ENCODE results near the gene RAET1L.
"Not testable (repeated sequence)": the region's sequence is repeated elsewhere in the genome, so short reads cannot be mapped to it uniquely, and the experiment has no call there.

The RAET1L gene

GRCh38 chr6:149991838-149992237 is 33.5 kb downstream of the RAET1L start:
- DNase-seq (ENCODE audit: low read depth, low spot score), result no peak

- DNase-seq (ENCODE audit: low read depth, low spot score), result not testable (repeated sequence)
Observed at GRCh38 chr6:149991472-149991795, 33.9 kb downstream of the RAET1L start.

- DNase-seq (ENCODE audit: low read depth, low spot score), result no peak
Observed at GRCh38 chr6:149990661-149991471, 34.5 kb downstream of the RAET1L start.

- DNase-seq (ENCODE audit: low read depth, low spot score), result no peak
Observed at GRCh38 chr6:149990212-149990660, 35.1 kb downstream of the RAET1L start.

GRCh38 chr6:149988550-149989346 is 36.6 kb downstream of the RAET1L start:
- peak; percentile 84 for DNase-seq (ENCODE audit: low read depth, low spot score)

GRCh38 chr6:149987602-149988107 is 37.7 kb downstream of the RAET1L start:
- no peak for DNase-seq (ENCODE audit: low read depth, low spot score)

- DNase-seq (ENCODE audit: low read depth, low spot score), result no peak
Observed at GRCh38 chr6:149985481-149985937, 39.8 kb downstream of the RAET1L start.

GRCh38 chr6:149984773-149985172 is 40.6 kb downstream of the RAET1L start:
- no peak for DNase-seq (ENCODE audit: low read depth, low spot score)

GRCh38 chr6:149983145-149983544 is 42.2 kb downstream of the RAET1L start:
- no peak for DNase-seq (ENCODE audit: low read depth, low spot score)

- no peak for DNase-seq (ENCODE audit: low read depth, low spot score)
Observed at GRCh38 chr6:149979293-149979692, 46.0 kb downstream of the RAET1L start.

GRCh38 chr6:149978610-149979009 is 46.7 kb downstream of the RAET1L start:
- no peak for DNase-seq (ENCODE audit: low read depth, low spot score)

- DNase-seq (ENCODE audit: low read depth, low spot score), result no peak
Observed at GRCh38 chr6:149977221-149977620, 48.1 kb downstream of the RAET1L start.

- no peak for DNase-seq (ENCODE audit: low read depth, low spot score)
Observed at GRCh38 chr6:149975400-149975799, 49.9 kb downstream of the RAET1L start.

GRCh38 chr6:149974825-149975224 is 50.5 kb downstream of the RAET1L start:
- DNase-seq (ENCODE audit: low read depth, low spot score), result no peak

- DNase-seq (ENCODE audit: low read depth, low spot score), result not testable (repeated sequence)
Observed at GRCh38 chr6:149974394-149974793, 50.9 kb downstream of the RAET1L start.

GRCh38 chr6:149969635-149970034 is 55.7 kb downstream of the RAET1L start:
- DNase-seq (ENCODE audit: low read depth, low spot score), result no peak

GRCh38 chr6:149968909-149969308 is 56.4 kb downstream of the RAET1L start:
- not testable (repeated sequence) for DNase-seq (ENCODE audit: low read depth, low spot score)

All from iPS DF 19.7 (cell line).